Tongue (tissue), 2 donors: ENCODE data around the gene GJB3. TPM values are rescaled to one million over a fixed set of nuclear protein-coding genes. Genes with fewer than 3 reads are reported as not detected.
"Not testable (repeated sequence)": the region's sequence is repeated elsewhere in the genome, so short reads cannot be mapped to it uniquely, and the experiment has no call there.

Experiments
- DNase-seq: peaks from one replicate; pipeline ENCODE4 v3.0.0-alpha.2; 2015
- total RNA-seq: library from RNA; depleted of rRNA; stranded (reverse); fragments of >200 nt; gene quantifications from one replicate; pipeline ENCODE4 v1.2.3, GENCODE V29; 2014

The GJB3 gene
- total RNA-seq, 1 donor from 2014 or later: 6.1 TPM

DNA sequence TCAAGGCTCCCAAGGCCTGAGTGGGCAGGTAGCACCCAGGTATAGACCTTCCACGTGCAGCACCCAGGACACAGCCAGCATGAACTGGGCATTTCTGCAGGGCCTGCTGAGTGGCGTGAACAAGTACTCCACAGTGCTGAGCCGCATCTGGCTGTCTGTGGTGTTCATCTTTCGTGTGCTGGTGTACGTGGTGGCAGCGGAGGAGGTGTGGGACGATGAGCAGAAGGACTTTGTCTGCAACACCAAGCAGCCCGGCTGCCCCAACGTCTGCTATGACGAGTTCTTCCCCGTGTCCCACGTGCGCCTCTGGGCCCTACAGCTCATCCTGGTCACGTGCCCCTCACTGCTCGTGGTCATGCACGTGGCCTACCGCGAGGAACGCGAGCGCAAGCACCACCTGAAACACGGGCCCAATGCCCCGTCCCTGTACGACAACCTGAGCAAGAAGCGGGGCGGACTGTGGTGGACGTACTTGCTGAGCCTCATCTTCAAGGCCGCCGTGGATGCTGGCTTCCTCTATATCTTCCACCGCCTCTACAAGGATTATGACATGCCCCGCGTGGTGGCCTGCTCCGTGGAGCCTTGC lies 19.7 kb upstream of the GJB3 start:
- DNase-seq: no peak

GRCh38 chr1:34761776-34762307 lies 19.2 kb upstream of the GJB3 start:
- no peak for DNase-seq

DNA sequence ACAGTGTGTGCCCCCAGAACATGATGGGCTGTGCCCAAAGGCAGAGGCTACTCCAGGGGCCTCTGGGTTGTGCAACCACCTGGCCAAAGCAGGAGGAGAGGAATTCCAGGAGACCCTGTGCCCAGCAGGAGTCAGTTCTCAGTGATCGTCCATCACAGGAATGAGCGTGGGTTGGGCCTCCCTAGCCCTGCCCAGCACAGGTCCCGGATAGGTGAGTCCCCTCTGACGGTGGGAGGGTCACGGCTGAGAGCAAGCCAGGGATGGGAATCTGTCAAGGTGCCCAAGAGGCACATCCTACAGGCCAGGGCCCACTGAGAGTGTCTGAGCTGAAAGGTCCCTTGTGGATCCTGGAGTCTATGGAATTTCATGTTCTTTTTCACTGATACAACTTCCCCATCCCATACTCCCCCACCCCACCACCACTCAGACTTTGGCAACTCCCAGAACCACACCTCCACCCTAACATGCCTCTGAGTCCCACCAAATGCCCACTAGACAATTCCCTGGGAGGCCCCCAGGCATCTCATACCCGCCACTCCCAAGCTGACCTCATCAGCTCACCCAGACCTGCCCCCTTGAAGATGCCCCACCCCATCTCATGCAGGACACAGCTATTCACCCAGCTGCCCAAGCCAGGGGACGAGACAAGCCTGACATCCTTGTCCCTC lies 18.4 kb upstream of the GJB3 start:
- no peak for DNase-seq

GRCh38 chr1:34763142-34763781 lies 17.8 kb upstream of the GJB3 start:
- DNase-seq: no peak

GRCh38 chr1:34768856-34769255 lies 12.2 kb upstream of the GJB3 start:
- no peak for DNase-seq

DNA sequence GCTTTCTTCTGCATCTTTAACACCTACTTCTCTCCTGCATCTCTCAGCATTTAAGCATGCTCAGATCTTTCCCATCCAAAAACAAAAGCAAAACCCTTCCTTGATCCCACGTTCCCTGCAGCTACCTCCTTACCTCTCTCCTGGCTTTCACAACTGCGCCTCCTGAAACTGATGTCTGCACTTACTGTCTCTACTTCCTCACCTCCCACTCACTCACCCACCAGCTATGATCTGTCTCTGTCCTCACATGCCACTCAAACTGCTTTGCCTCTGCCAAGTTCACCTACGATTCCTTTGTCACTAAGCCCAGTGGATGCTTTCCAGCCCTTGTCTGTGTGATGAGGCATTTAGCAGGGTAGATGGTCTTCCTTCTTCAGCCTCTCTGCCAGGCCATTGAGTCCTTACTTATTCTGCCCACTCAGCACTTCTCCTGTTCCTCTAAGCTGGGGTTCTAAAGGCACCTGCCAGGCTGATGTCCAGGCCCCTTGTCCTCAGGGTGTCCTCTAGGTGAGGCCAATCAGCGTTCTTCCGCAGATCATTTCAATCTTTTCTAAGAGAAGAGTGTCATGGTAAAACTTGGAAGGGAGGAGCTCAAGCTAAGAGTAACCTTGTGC lies 10.0 kb upstream of the GJB3 start:
- no peak for DNase-seq

DNA sequence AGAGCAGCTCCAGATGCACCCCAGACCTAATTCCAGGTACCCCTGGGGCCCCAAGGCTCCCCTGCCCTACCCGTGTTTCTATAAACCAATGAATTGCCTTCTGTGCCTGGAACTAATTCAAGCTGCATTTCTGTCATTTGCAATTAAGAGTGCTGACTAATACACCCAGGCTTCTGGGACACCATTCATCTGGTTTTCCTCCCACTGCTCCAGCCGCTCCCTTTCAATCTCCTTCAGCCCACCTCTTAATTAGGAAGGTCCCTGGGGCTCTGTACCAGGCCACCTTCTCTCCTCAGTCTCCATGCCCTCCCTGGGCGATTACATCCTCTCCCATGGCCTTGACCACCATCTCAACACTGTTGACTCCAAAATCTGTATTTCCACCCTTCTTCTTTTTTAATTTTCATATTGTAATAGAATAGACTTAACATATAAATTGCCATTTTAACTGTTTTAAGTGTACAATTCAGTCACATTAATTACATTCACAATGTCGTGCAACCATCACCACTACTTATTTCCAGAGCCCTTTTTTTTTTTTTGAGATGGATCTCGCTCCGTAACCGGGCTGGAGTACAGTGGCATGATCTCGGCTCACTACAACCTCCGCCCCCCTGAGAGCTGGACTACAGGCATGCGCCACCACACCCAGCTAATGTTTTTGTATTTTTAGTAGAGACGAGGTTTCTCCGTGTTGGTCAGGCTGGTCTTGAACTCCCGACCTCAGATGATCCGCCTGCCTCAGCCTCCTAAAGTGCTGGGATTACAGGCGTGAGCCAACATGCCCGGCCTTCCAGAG lies 9.2 kb upstream of the GJB3 start:
- DNase-seq: no peak

DNA sequence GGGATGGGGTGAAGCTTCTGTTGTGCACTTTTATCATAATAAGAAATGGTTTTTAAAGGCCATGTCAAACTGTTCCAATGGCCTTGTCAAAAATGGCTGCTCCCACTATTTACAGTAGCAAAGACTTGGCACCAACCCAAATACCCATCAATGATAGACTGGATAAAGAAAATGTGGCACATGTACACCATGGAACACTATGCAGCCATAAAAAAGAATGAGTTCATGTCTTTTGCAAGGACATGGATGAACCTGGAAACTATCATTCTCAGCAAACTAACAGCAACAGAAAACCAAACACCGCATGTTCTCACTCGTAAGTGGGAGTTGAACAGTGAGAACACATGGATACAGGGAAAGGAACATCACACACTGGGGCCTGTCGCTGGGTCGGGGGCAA lies 7.9 kb upstream of the GJB3 start:
- not testable (repeated sequence) for DNase-seq

- no peak for DNase-seq
These were observed 6.1 kb upstream of the GJB3 start for GRCh38 chr1:34774957-34775356.

DNA sequence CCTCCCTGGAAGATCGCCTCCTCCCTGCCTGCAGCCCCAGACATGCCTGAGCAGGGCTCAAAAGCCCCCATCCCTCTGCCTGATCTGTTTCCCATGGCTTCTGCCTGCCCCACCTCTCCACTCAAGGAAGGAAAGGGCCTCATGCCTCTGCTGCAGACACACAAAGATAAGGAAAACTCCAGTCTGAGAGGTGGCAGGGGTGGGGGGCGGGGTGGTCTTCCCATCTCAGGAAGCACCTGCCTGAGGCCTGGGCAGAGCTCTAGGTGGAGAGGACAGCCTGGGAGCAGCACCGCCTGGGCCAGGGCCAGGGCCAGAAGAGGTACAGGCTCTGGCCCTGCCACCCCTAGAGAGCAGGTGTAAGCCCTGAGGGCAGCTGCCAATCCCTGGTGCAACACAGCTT lies 4.1 kb upstream of the GJB3 start:
- DNase-seq: no peak

- no peak for DNase-seq
These were observed 3.3 kb upstream of the GJB3 start for GRCh38 chr1:34777519-34778321.

GRCh38 chr1:34778381-34778780 lies 2.6 kb upstream of the GJB3 start:
- DNase-seq: no peak

DNA sequence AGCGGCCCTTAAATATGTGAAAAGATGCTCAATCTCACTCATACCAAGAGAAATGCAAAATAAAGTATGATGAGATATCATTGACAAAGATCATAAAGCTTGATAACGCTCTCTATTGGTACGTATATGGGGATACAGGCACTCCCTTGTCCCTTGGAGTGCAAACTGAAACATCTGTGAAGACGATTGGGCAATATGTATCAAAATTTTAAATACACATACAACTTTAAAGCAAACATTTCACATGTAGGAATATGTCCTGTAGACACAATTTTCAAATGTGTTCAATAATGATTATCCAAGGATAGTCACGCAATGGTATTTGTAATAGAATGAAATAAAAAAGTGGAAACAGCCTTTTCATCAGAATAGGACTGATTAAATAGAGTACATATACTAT lies 2.0 kb upstream of the GJB3 start:
- no peak for DNase-seq

DNA sequence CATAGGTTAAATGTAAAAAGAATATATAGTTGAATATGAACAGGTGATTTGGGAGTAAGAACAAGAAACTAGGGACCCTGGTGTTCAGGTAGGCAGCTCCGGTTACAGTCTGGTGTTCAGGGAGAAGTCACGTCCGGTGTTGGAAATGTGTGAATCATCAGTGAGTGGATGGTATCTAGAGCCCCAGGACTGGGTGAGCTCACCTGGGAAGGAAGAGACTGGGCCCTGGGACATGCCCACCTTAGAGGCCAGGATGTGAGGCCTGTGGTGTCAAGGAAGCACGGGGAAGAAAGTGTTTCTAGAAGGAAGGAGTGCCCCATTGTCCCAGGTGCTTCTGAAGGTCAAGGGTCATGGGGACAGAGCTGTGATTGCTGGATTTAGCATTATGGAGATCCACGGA lies 1.5 kb upstream of the GJB3 start:
- no peak for DNase-seq

DNA sequence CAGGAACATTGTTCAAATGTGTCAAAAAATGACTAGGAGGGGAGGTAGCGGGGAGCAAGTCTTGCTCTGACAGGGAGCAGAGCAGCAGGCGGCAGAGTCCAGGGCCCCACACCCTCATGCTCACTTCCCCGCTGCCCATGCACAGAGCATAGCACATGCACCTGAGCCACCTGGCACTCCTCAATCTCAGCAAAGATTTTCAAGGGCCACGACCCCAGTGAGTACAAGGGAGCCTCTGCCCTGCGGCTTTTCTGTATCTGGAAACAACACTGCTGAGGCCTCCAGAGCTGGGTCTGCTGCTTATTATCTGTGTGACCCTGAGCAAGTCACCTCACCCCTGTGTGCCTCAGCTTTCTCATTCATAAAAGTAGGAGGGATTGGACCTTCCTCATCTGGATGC lies 1.1 kb upstream of the GJB3 start:
- DNase-seq: no peak

GRCh38 chr1:34780528-34780927 lies 486 bp upstream of the GJB3 start:
- no peak for DNase-seq

DNA sequence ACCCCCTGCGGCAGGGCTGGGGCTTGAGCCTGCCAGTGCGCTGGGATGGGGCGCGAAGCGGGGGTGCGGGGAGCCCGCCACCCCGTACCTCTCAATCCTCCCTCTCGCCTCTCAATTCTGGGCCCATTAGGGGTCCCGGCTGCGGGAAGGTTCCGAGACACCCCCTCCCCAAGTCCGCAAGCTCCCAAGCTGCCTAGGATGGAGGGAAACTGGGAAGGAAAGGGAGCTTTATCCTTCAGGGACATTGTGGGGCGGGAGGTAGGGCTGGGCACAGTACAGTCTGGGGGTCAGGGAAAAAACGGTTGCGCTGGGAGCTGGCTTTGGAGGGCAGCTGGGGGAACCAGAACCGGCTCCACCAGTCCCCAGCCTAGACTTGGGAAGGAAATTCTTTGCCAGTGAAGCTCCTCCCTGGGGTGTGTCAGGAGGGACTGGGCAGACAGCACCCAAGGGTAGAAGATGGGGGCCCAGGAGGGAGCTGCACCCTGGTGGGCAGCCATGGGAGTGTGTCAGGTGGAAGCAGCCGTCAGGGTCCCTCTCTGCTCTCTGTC lies 904 bp downstream of the GJB3 start:
- DNase-seq: peak; percentile 29

GRCh38 chr1:34784751-34785221 lies 3.8 kb downstream of the GJB3 start:
- DNase-seq: no peak

DNA sequence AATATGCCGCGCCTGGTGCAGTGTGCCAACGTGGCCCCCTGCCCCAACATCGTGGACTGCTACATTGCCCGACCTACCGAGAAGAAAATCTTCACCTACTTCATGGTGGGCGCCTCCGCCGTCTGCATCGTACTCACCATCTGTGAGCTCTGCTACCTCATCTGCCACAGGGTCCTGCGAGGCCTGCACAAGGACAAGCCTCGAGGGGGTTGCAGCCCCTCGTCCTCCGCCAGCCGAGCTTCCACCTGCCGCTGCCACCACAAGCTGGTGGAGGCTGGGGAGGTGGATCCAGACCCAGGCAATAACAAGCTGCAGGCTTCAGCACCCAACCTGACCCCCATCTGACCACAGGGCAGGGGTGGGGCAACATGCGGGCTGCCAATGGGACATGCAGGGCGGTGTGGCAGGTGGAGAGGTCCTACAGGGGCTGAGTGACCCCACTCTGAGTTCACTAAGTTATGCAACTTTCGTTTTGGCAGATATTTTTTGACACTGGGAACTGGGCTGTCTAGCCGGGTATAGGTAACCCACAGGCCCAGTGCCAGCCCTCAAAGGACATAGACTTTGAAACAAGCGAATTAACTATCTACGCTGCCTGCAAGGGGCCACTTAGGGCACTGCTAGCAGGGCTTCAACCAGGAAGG lies 4.3 kb downstream of the GJB3 start:
- no peak for DNase-seq

- DNase-seq: no peak
These were observed 5.0 kb downstream of the GJB3 start for GRCh38 chr1:34785875-34786470.
